Measurements from ENCODE around the gene SPDYE1. TPM values are rescaled to one million over a fixed set of nuclear protein-coding genes. Genes with fewer than 3 reads are reported as not detected.

The SPDYE1 gene
- total RNA-seq, 3 donors from 2014 or later = not detected

DNA sequence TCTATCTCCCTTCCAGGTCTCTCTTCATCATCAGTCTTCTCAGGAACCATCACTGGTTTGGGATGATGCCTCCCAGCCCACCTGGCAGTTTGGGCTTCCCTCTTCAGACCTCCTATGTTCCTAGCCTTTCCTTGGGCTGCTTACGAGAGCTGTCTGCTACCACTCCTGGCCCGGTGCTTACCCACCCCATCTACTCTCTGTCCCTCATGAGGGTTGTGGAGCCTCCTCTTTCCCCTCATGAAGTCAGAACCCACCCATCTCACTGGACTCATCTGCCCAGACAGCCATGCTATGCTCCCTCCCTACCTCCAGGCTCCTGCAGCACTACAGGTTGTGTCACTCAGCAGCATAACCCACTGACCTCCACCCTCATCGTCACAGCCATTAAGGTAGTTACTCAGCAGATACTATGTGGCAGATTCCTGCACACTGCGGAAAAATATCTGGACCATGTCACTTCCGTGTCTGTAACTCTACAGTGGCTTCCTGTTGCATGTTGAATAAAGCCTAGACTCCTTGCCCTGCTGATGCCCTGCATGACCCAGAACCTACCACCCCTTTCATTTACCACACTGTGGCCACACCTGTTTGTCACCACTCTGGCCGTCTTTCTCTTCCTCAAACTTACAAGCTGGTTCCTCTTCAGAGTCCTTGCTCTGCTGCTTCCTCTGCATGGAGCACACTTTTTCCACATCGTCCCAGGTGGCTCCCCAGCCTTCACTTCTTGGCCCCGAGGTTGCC, 48.8 kb downstream of the SPDYE1 start:
- Histone ChIP-seq H3K9me3 (no peaks in the 10 kb centered on the region), H3K4me3 (no peak overlapping the region), H3K27ac (no peak overlapping the region), H3K27me3 (no peaks in the 10 kb centered on the region), H3K36me3 (no peaks in the 10 kb centered on the region), H3K4me1 (peaks cover 0 to 9% of the 10 kb centered on the region in 2 donors)
- intact Hi-C loops (cut with DNase I; ENCODE audit: low total_unique reads) = no loop called here
- no peak for DNase-seq (ENCODE audit: low spot score in 2 of 2)
- no peak for TF ChIP-seq POLR2A (IDR thresholded peaks at IDR 0.05)

DNA sequence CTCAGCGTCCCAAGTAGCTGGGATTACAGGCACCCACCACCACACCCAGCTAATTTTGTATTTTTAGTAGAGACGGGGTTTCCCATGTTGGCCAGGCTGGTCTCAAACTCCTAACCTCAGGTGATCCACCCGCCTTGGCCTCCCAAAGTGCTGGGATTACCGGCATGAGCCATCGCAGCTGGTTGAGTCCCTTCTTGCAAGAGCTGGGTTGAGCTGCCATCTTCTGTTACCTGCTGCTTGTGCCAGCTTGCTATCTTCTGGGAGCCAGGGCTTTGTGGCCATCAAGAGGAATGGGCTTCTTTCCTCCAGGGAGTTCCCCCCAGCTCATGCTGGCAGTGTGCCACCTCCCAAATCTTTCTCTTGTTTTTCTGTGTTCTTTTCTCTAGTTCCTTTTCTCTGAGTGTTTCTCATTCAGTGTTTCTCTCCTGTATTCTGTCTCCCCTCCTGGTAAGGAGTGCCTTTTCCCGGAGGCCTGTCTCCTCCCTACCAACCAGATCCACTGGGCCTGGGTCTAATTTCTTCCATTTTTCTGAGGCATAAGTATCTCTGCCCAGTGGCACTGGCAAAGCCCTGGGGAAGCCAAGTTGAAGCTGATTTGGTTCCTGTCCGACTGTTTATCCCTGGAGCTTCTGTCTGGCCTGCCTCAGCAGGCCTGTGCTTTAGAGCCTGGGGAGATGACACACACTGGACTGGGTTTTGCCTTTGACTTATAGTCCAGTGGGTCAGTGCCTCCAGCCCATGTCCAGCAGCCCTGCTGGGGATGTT, 50.5 kb downstream of the SPDYE1 start:
- peaks cover 0 to 9% of the 10 kb centered on the region in 2 donors for H3K4me1 ChIP-seq
- DNase-seq (ENCODE audit: low spot score in 2 of 2) = no peak

GRCh38 chr7:44050121-44050914, 52.6 kb downstream of the SPDYE1 start:
- no peak for DNase-seq (ENCODE audit: low spot score in 2 of 2)
- Histone ChIP-seq H3K4me3 (no peak overlapping the region), H3K27me3 (no peaks in the 10 kb centered on the region), H3K4me1 (peaks cover 0 to 7% of the 10 kb centered on the region in 2 donors), H3K36me3 (no peaks in the 10 kb centered on the region), H3K9me3 (no peaks in the 10 kb centered on the region), H3K27ac (no peak overlapping the region)
- intact Hi-C loops (cut with DNase I; ENCODE audit: low total_unique reads) = no loop called here
- TF ChIP-seq POLR2AphosphoS5 (IDR thresholded peaks at IDR 0.05) (no peak), POLR2A (IDR thresholded peaks at IDR 0.05) (no peak)
- TF ChIP-seq, protein P1, sequence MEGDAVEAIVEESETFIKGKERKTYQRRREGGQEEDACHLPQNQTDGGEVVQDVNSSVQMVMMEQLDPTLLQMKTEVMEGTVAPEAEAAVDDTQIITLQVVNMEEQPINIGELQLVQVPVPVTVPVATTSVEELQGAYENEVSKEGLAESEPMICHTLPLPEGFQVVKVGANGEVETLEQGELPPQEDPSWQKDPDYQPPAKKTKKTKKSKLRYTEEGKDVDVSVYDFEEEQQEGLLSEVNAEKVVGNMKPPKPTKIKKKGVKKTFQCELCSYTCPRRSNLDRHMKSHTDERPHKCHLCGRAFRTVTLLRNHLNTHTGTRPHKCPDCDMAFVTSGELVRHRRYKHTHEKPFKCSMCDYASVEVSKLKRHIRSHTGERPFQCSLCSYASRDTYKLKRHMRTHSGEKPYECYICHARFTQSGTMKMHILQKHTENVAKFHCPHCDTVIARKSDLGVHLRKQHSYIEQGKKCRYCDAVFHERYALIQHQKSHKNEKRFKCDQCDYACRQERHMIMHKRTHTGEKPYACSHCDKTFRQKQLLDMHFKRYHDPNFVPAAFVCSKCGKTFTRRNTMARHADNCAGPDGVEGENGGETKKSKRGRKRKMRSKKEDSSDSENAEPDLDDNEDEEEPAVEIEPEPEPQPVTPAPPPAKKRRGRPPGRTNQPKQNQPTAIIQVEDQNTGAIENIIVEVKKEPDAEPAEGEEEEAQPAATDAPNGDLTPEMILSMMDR (IDR thresholded peaks at IDR 0.05) = no peak

More for the DNA sequence above, 50.5 kb downstream of the SPDYE1 start:
- Histone ChIP-seq H3K27ac (no peak overlapping the region), H3K4me3 (no peak overlapping the region), H3K9me3 (no peaks in the 10 kb centered on the region), H3K36me3 (no peaks in the 10 kb centered on the region), H3K27me3 (no peaks in the 10 kb centered on the region)
- intact Hi-C loops (cut with DNase I; ENCODE audit: low total_unique reads) = no loop called here
- TF ChIP-seq, protein P1 (IDR thresholded peaks at IDR 0.05) = no peak
- no peak for TF ChIP-seq POLR2AphosphoS5 (IDR thresholded peaks at IDR 0.05)
- no peak for TF ChIP-seq POLR2A (IDR thresholded peaks at IDR 0.05)

- no peak overlapping the region for H3K4me3 ChIP-seq
- H3K36me3 ChIP-seq = no peaks in the 10 kb centered on the region
- no peak for TF ChIP-seq POLR2A (IDR thresholded peaks at IDR 0.05)
- TF ChIP-seq POLR2AphosphoS5 (IDR thresholded peaks at IDR 0.05) = no peak
- TF ChIP-seq, protein P1 (IDR thresholded peaks at IDR 0.05) = no peak
- H3K4me1 ChIP-seq = no peaks in the 10 kb centered on the region
- no peaks in the 10 kb centered on the region for H3K27me3 ChIP-seq
- no peak for DNase-seq (ENCODE audit: low spot score in 2 of 2)
- intact Hi-C loops (cut with DNase I; ENCODE audit: low total_unique reads) = no loop called here
- H3K9me3 ChIP-seq = no peaks in the 10 kb centered on the region
- H3K27ac ChIP-seq = no peak overlapping the region
Observed at GRCh38 chr7:44050915-44051560, 53.3 kb downstream of the SPDYE1 start.

DNA sequence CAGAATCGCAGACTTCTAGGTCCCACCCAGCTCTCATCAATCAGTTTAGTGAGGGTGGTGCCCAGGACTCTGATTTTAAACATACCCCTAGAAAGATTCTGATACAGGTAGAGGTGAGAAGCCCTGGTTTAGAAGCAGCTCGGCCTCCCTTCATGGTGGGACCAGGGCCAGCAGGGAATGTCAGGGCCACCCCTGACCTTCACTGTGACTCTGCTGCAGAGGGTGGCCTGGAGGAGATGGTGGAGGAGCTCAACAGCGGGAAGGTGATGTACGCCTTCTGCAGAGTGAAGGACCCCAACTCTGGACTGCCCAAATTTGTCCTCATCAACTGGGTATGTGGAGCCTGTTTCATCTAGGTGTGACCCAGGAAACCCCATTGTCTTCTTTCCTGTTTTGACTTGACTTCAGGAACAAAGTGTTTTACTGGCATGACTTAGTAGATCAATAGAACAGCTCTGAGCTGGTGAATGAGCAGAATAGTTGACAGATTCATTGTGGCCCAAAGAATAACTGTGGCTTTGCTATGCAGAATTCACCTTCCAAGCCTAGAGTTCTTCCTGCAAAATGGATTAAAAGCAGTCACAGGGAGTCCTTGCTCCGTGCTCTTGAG, 54.0 kb downstream of the SPDYE1 start:
- no peak for DNase-seq (ENCODE audit: low spot score in 2 of 2)
- intact Hi-C loops (cut with DNase I; ENCODE audit: low total_unique reads) = no loop called here
- Histone ChIP-seq H3K4me1 (no peaks in the 10 kb centered on the region), H3K36me3 (peaks cover 3% of the 10 kb centered on the region), H3K4me3 (no peak overlapping the region), H3K27me3 (no peaks in the 10 kb centered on the region), H3K9me3 (no peaks in the 10 kb centered on the region), H3K27ac (no peak overlapping the region)
- TF ChIP-seq, protein P1 (IDR thresholded peaks at IDR 0.05) = no peak
- TF ChIP-seq POLR2AphosphoS5 (IDR thresholded peaks at IDR 0.05) (no peak), POLR2A (IDR thresholded peaks at IDR 0.05) (no peak)
